HG03097 (cell line): ENCODE data around the gene PPP2R2C.

ENCODE experiments used
- ATAC-seq: cut with Tn5 transposase; IDR thresholded peaks from one replicate; pipeline ENCODE4 v1.9.1; 2021; ENCODE audit not compliant: unreplicated experiment, low FRiP score

PPP2R2C gene

GRCh38 chr4:6320663-6321062, 151.8 kb downstream of the PPP2R2C start:
- no peak for ATAC-seq

GRCh38 chr4:6319530-6320150, 152.8 kb downstream of the PPP2R2C start:
- ATAC-seq, result no peak

- ATAC-seq, result no peak
Measured at GRCh38 chr4:6318206-6318605, 154.2 kb downstream of the PPP2R2C start.

GRCh38 chr4:6316461-6317003, 155.9 kb downstream of the PPP2R2C start:
- no peak for ATAC-seq

- ATAC-seq, result no peak
Measured at GRCh38 chr4:6313216-6313615, 159.2 kb downstream of the PPP2R2C start.

GRCh38 chr4:6309777-6310176, 162.6 kb downstream of the PPP2R2C start:
- no peak for ATAC-seq

GRCh38 chr4:6308899-6309643, 163.3 kb downstream of the PPP2R2C start:
- no peak for ATAC-seq

GRCh38 chr4:6307891-6308290, 164.5 kb downstream of the PPP2R2C start:
- no peak for ATAC-seq

- no peak for ATAC-seq
Measured at GRCh38 chr4:6307230-6307629, 165.2 kb downstream of the PPP2R2C start.

GRCh38 chr4:6306299-6306698, 166.1 kb downstream of the PPP2R2C start:
- no peak for ATAC-seq

- no peak for ATAC-seq
Measured at GRCh38 chr4:6303943-6304342, 168.5 kb downstream of the PPP2R2C start.

GRCh38 chr4:6302869-6303268, 169.5 kb downstream of the PPP2R2C start:
- ATAC-seq, result no peak

GRCh38 chr4:6301732-6302442, 170.5 kb downstream of the PPP2R2C start:
- no peak for ATAC-seq

- no peak for ATAC-seq
Measured at GRCh38 chr4:6301051-6301731, 171.2 kb downstream of the PPP2R2C start.

GRCh38 chr4:6300359-6300758, 172.1 kb downstream of the PPP2R2C start:
- no peak for ATAC-seq

- ATAC-seq, result no peak
Measured at GRCh38 chr4:6299875-6300274, 172.5 kb downstream of the PPP2R2C start.

GRCh38 chr4:6298852-6299251, 173.6 kb downstream of the PPP2R2C start:
- ATAC-seq, result no peak

GRCh38 chr4:6298035-6298434, 174.4 kb downstream of the PPP2R2C start:
- no peak for ATAC-seq

GRCh38 chr4:6297266-6297815, 175.1 kb downstream of the PPP2R2C start:
- no peak for ATAC-seq

GRCh38 chr4:6296026-6296425, 176.4 kb downstream of the PPP2R2C start:
- ATAC-seq, result no peak

- no peak for ATAC-seq
Measured at GRCh38 chr4:6295495-6295894, 176.9 kb downstream of the PPP2R2C start.
